Forelimb muscle (tissue), 1 donor: ENCODE data around the gene HOXB4. TPM values are rescaled to one million over a fixed set of nuclear protein-coding genes. Genes with fewer than 3 reads are reported as not detected.

Source experiments
- DNase-seq: peaks from one replicate; pipeline ENCODE4 v3.0.0-alpha.2; 2013; ENCODE audit warnings: low read depth
- polyA plus RNA-seq: library from polyadenylated mRNA; unstranded; fragments of 120-200 nt; gene quantifications from one replicate; pipeline ENCODE4 v1.2.1, GENCODE V29; 2013; ENCODE audit not compliant: insufficient read length

The HOXB4 gene
- polyA plus RNA-seq, 1 donor = 1.2 TPM

- DNase-seq = no peak
Observed at GRCh38 chr17:48574505-48575065, 3.6 kb downstream of the HOXB4 start.

GRCh38 chr17:48571826-48572417 lies 6.2 kb downstream of the HOXB4 start:
- no peak for DNase-seq

GRCh38 chr17:48571024-48571818 lies 6.9 kb downstream of the HOXB4 start:
- DNase-seq = no peak

GRCh38 chr17:48570325-48571023 lies 7.7 kb downstream of the HOXB4 start:
- DNase-seq = no peak

GRCh38 chr17:48569674-48570324 lies 8.4 kb downstream of the HOXB4 start:
- DNase-seq = no peak

GRCh38 chr17:48569240-48569582 lies 8.9 kb downstream of the HOXB4 start:
- DNase-seq = no peak

- no peak for DNase-seq
Observed at GRCh38 chr17:48568499-48569239, 9.5 kb downstream of the HOXB4 start.

GRCh38 chr17:48567646-48568354 lies 10.3 kb downstream of the HOXB4 start:
- DNase-seq = no peak

- no peak for DNase-seq
Observed at GRCh38 chr17:48567209-48567608, 10.9 kb downstream of the HOXB4 start.

- no peak for DNase-seq
Observed at GRCh38 chr17:48566717-48567116, 11.4 kb downstream of the HOXB4 start.

- no peak for DNase-seq
Observed at GRCh38 chr17:48565925-48566710, 12.0 kb downstream of the HOXB4 start.

GRCh38 chr17:48565022-48565554 lies 13.1 kb downstream of the HOXB4 start:
- no peak for DNase-seq

GRCh38 chr17:48564188-48565021 lies 13.7 kb downstream of the HOXB4 start:
- no peak for DNase-seq

GRCh38 chr17:48563867-48564187 lies 14.3 kb downstream of the HOXB4 start:
- no peak for DNase-seq

GRCh38 chr17:48563385-48563838 lies 14.7 kb downstream of the HOXB4 start:
- no peak for DNase-seq

- no peak for DNase-seq
Observed at GRCh38 chr17:48562934-48563333, 15.2 kb downstream of the HOXB4 start.

GRCh38 chr17:48561884-48562810 lies 16.0 kb downstream of the HOXB4 start:
- no peak for DNase-seq
